ENCODE data around the gene FANCC. TPM values are rescaled to one million over a fixed set of nuclear protein-coding genes. Genes with fewer than 3 reads are reported as not detected.
"Not testable (repeated sequence)": the region's sequence is repeated elsewhere in the genome, so short reads cannot be mapped to it uniquely, and the experiment has no call there.

FANCC gene
- total RNA-seq, 1 experiment from 2014 or later: 25.3 TPM

DNA sequence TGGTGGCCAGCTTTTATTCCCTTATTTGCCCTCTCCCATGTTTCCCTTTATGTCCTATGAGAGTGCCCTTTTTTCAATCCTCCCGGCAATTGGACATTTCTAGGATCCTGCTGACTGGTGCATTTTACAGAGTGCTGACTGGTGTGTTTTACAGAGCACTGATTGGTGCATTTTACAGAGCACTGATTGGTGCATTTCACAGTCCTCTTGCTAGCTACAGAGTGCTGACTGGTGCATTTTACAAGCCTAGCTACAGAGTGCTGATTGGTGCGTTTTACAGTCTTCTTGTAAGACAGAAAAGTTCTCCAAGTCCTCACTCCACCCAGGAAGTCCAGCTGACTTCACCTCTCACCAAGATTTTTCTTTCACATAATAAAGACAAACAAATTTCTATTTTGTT lies 15.4 kb upstream of the FANCC start:
- CTCF ChIA-PET: no interaction called here
- Histone ChIP-seq H3K27me3 (replicated peaks; ENCODE audit: insufficient read depth, low read depth, low read length, poor library complexity) (no peaks in the 10 kb centered on the region), H3K4me1 (ENCODE audit: insufficient read depth, low read length, poor library complexity, severe bottlenecking) (peaks cover 5% of the 10 kb centered on the region)

GRCh38 chr9:95330720-95331404 lies 13.4 kb upstream of the FANCC start:
- ChIA-PET POLR2A (ENCODE audit: low non-redundant PET) (no interaction called here), CTCF (no interaction called here)
- BruUV-seq (replicated peaks): no TSS peak
- TF ChIP-seq CTCF (conservative IDR thresholded peaks at IDR 0.05; ENCODE audit: low read depth, low read length): no peak
- H3K27ac ChIP-seq (ENCODE audit: low read depth, low read length, poor library complexity, severe bottlenecking): no peak overlapping the region
- peaks cover 5% of the 10 kb centered on the region for H3K4me1 ChIP-seq (ENCODE audit: insufficient read depth, low read length, poor library complexity, severe bottlenecking)
- intact Hi-C loops (cut with micrococcal nuclease; ENCODE audit: unreplicated experiment): no loop called here
- DNase-seq (ENCODE audit: low spot score): no peak
- H3K9me3 ChIP-seq (ENCODE audit: low read depth, low read length, poor library complexity, severe bottlenecking): peaks cover 26% of the 10 kb centered on the region
- no peaks in the 10 kb centered on the region for H3K27me3 ChIP-seq (replicated peaks; ENCODE audit: insufficient read depth, low read depth, low read length, poor library complexity)
- no peak overlapping the region for H3K4me3 ChIP-seq (ENCODE audit: low read depth, low read length, poor library complexity, severe bottlenecking)
- H3K36me3 ChIP-seq (ENCODE audit: insufficient read depth, low read length, poor library complexity, severe bottlenecking): no peaks in the 10 kb centered on the region

More for the DNA sequence above, 15.4 kb upstream of the FANCC start:
- peaks cover 9% of the 10 kb centered on the region for H3K9me3 ChIP-seq (ENCODE audit: low read depth, low read length, poor library complexity, severe bottlenecking)
- intact Hi-C loops (cut with micrococcal nuclease; ENCODE audit: unreplicated experiment): no loop called here
- no peak for DNase-seq (ENCODE audit: low spot score)
- no peak for TF ChIP-seq CTCF (conservative IDR thresholded peaks at IDR 0.05; ENCODE audit: low read depth, low read length)
- H3K36me3 ChIP-seq (ENCODE audit: insufficient read depth, low read length, poor library complexity, severe bottlenecking): no peaks in the 10 kb centered on the region
- no TSS peak for BruUV-seq (replicated peaks)
- no peak overlapping the region for H3K4me3 ChIP-seq (ENCODE audit: low read depth, low read length, poor library complexity, severe bottlenecking)
- H3K27ac ChIP-seq (ENCODE audit: low read depth, low read length, poor library complexity, severe bottlenecking): no peak overlapping the region
- POLR2A ChIA-PET (ENCODE audit: low non-redundant PET): no interaction called here

DNA sequence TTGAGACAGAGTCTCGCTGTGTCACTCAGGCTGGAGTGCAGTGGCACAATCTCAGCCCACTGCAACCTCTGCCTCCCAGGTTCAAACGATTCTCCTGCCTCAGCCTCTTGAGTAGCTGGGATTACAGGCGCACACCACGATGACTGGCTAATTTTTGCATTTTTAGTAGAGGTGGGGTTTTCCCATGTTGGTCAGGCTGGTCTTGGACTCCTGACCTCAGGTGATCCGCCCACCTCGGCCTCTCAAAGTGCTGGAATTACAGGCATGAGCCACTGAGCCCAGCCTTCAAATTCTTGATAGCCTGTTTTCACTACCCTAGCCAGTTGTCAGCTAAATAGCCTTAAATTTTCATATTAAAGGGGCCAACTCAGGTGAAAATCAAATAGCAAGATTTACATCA lies 11.6 kb upstream of the FANCC start:
- H3K4me1 ChIP-seq (ENCODE audit: insufficient read depth, low read length, poor library complexity, severe bottlenecking); BruUV-seq (replicated peaks); H3K36me3 ChIP-seq (ENCODE audit: insufficient read depth, low read length, poor library complexity, severe bottlenecking); H3K27me3 ChIP-seq (replicated peaks; ENCODE audit: insufficient read depth, low read depth, low read length, poor library complexity); POLR2A ChIA-PET (ENCODE audit: low non-redundant PET); intact Hi-C loops (cut with micrococcal nuclease; ENCODE audit: unreplicated experiment); H3K4me3 ChIP-seq (ENCODE audit: low read depth, low read length, poor library complexity, severe bottlenecking); DNase-seq (ENCODE audit: low spot score); H3K27ac ChIP-seq (ENCODE audit: low read depth, low read length, poor library complexity, severe bottlenecking): not testable (repeated sequence)
- CTCF ChIA-PET: interaction anchor here (0.6 kb wide), 1 partner anchor 64 kb away, joined by 5 read pairs; no protein-coding TSS in a partner anchor
- peaks cover 29% of the 10 kb centered on the region for H3K9me3 ChIP-seq (ENCODE audit: low read depth, low read length, poor library complexity, severe bottlenecking)

DNA sequence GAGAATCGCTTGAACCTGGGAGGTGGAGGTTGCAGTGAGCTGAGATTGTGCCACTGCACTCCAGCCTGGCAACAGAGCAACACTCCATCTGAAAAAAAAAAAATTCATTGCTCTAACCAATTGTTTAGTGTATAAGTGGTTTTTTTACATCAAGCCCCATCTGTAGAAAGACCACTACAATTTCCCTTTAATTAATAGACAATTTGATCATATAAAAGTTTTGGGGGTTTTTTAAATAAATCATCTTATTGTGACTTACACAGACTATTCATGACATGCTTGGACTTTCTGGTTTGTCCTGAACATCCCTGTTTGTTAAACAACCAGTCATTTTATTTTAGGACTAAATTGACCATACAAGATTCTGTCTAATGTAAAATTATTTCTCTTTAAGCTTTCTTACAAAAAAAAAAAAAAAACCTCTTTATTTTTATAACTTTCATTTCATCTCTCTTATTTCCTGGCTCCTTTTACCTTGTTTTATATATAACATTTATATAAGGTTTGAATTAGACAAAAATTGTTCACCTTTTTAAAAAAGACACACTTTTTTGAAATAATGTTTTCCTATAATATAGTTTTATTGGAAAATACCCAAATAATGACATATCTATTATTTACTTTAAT lies 9.8 kb upstream of the FANCC start:
- Histone ChIP-seq H3K36me3 (ENCODE audit: insufficient read depth, low read length, poor library complexity, severe bottlenecking) (no peaks in the 10 kb centered on the region), H3K27ac (ENCODE audit: low read depth, low read length, poor library complexity, severe bottlenecking) (no peak overlapping the region), H3K9me3 (ENCODE audit: low read depth, low read length, poor library complexity, severe bottlenecking) (peaks cover 29% of the 10 kb centered on the region), H3K4me1 (ENCODE audit: insufficient read depth, low read length, poor library complexity, severe bottlenecking) (no peaks in the 10 kb centered on the region), H3K27me3 (replicated peaks; ENCODE audit: insufficient read depth, low read depth, low read length, poor library complexity) (no peaks in the 10 kb centered on the region), H3K4me3 (ENCODE audit: low read depth, low read length, poor library complexity, severe bottlenecking) (no peak overlapping the region)
- CTCF ChIA-PET: no interaction called here
- POLR2A ChIA-PET (ENCODE audit: low non-redundant PET): no interaction called here
- DNase-seq (ENCODE audit: low spot score): no peak
- TF ChIP-seq EZH2 (IDR thresholded peaks at IDR 0.05; ENCODE audit: borderline replicate concordance, low read depth, low read length, poor library complexity, severe bottlenecking): no peak
- no peak for TF ChIP-seq CTCF (conservative IDR thresholded peaks at IDR 0.05; ENCODE audit: low read depth, low read length)
- intact Hi-C loops (cut with micrococcal nuclease; ENCODE audit: unreplicated experiment): no loop called here
- BruUV-seq (replicated peaks): no TSS peak
